NCI-H2196 (cell line): ENCODE results near the gene USP10.
A peak's percentile ranks its signal among the peaks of the same experiment; 100 is the strongest.

Experiments
- DNase-seq: peaks from one replicate; lab custom pipeline; 2025; ENCODE audit not compliant: unreplicated experiment; lab: John Stamatoyannopoulos, UW

The USP10 gene

GRCh38 chr16:84699147-84699711 lies 571 bp upstream of the USP10 start:
- DNase-seq = no peak

DNA sequence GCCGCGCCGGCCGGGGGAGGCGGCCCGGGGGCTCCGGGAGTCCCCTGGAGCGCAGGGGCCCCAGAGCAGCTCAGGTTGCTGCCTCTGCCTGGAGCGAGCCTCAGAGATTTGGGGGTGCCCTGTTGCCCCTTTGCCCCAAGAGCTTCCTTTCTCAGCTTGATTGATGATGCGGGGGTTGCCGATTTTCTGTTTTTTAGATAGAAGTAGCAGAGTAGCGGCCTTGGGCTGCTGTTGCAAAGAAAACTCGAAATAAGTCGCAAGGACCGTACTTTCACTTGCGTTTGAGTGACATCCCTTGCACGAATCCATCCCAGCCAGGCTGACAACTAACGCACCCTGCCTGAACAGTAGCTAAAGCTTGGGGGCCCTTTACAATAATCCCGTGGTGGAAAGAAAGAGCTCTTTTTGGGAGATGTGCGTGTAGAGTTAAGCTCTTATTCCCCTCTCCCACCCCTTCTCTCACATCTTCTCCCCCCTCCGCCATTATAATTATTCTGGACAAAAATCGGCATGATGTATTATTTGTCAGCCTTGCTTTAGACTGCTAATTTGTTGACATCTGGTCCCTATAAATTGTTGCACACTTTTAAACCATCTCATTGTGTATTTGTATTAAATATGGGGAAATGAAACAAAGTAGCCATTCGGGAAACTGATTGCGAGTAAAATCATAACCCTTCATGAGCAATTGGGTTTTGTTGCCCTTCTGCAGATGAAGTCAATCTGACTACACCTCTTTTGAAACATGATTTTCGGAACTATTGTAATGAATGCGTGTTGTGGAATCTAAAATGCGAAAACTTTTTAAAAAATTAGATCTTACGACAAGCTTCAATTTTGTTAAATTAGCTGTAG lies 873 bp downstream of the USP10 start:
- no peak for DNase-seq

- DNase-seq = no peak
Measured at GRCh38 chr16:84703681-84704080, 3.9 kb downstream of the USP10 start.

GRCh38 chr16:84704253-84704652 lies 4.5 kb downstream of the USP10 start:
- DNase-seq = no peak

DNA sequence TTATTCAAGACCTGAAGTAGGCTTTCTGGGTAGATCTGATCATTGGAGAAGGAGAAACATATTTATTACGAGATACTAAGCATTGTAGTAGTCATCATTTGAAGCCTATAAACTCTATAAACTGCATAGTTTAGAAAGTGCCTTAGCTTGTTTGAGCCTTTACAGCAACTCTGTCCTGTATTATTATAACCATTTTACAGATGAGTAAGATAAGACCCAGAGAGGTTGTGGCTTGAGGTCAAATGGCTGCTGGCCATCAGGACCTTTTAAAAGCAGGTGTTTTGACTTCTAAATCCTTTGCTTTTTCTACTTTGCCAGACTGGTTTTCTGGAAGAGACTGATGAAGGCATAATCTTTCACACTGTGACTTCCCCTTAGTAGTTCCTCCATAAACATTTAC lies 7.1 kb downstream of the USP10 start:
- DNase-seq = no peak

DNA sequence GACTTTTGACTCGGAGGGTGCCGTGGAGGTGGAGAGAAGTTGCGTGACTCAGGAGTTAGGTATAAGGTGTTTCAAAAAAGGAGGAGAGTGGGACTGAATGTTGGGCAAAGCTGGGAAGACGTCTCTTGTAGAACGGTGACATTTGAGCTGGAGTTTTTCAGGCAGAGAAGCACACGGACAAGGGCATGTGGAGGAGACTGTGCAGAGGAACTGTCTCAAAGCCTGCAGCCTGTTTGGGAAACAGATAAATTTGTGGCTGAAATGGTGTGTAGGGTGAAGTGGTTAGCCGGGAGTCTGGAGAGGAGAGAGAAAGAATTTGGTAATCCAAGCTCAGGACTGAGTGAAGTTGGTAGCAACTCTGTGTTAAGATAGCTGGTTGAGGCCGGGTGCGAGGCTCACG lies 9.8 kb downstream of the USP10 start:
- no peak for DNase-seq

- no peak for DNase-seq
Measured at GRCh38 chr16:84710686-84711085, 10.9 kb downstream of the USP10 start.

DNA sequence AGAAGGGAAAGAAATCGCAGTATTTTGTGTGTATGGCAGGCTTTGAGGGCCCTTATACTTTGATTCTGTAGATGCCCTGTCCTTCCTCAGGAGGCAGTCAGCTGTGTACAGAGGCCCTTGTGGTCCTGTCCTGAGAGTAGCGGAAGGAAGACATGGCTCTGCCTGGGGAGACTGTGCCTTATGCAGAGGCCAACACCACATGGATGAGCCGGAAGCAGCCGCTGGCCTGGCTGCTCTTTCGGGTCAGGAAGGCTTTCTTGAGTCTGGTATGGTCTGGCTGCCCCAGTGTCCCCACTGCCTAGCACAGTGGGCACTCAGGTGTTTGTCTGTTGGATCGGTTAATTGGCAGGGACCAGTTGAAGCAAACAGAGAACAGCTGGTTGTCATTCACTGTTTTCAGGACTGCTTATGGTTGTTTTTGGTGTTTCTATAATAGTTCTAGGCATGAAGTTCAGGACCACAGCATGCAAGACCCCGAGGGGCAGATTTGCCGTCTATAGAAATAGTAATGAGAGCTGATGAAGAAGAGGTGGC lies 12.4 kb downstream of the USP10 start:
- no peak for DNase-seq

DNA sequence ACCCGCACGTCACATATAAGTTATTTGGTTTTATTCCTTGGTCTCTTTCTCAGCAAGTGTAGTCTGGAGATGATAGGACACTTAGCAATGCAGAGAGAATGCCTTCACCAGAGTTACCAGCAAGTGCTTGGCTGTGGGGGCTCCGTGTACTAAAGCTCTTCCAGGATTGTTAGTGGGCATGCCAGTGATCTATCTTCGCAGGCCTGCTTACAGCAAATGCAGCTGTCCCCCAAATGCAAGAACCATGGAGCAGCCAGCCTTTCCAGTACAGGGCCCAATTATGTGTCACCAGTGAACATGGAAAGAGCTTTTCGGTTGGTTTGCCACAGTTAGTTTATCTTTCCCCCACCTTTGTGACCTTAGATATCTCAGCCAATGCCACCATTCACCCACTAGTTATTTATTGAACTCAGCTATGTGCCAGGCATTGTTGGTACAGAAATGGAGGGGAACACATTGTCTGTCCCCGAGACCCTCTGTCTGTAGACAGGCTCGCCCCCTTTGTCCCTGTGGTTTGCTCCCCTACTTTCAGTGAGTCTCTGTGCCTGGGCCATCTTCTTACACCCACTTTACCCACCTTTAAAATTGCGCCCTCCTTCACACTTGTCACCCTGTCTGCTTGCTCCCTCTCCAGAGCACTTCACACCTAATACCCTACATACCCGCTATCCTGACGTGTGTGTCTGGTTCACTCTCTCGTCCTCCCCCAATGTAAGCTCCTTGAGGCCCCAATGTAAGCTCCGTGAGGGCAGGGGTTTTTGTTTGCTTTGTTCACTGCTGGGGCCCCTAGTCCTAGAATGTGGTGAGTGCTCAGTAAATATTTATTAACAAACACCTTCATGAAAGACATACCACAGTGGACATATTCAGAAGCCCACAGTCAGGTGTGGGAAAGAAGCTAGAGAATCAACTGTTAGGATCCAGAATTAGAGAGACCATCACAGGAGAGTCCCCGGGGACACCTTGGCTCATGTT lies 13.3 kb downstream of the USP10 start:
- DNase-seq = no peak

DNA sequence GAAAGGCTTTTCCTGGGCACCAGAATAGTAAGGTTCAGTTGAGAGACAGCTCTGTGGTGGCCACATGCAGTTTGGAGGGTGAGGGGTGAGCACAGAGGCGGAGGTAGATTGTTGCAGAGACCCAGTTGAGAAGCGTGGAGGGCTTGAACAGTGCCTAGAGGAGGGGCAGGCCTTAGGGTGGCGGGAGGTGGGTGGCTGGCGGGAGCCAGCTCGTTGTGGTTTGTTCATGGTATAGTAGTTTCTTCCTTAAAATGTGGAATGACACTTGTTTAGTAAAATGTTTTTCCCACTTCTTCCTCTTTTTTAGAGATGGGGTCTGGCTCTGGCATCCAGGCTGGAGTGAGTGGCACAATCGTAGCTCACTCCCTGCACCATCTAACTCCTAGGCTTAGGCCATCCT lies 14.2 kb downstream of the USP10 start:
- DNase-seq = no peak

- DNase-seq = no peak
Measured at GRCh38 chr16:84715424-84715823, 15.6 kb downstream of the USP10 start.

GRCh38 chr16:84715854-84716253 lies 16.1 kb downstream of the USP10 start:
- no peak for DNase-seq

DNA sequence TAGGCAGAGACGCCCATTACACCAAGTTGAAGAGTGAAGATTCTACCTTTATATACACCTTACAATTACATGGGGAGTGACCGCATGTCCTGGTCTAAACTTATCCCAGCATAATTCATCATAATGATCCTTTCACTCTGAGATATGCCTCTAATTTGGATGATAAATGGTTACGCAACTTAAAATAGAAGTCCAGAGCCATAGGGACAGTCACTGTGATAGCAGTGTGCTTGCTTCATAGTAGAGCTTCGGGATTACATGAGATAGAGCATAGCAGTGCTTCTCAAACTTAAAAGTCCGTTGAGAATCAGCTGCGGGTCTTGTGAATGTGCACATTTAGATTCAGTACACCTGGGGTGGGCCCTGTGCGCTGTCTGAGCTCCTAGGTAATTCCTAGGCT lies 16.9 kb downstream of the USP10 start:
- no peak for DNase-seq

- no peak for DNase-seq
Measured at GRCh38 chr16:84717484-84717883, 17.7 kb downstream of the USP10 start.

GRCh38 chr16:84720177-84720579 lies 20.4 kb downstream of the USP10 start:
- DNase-seq = no peak

DNA sequence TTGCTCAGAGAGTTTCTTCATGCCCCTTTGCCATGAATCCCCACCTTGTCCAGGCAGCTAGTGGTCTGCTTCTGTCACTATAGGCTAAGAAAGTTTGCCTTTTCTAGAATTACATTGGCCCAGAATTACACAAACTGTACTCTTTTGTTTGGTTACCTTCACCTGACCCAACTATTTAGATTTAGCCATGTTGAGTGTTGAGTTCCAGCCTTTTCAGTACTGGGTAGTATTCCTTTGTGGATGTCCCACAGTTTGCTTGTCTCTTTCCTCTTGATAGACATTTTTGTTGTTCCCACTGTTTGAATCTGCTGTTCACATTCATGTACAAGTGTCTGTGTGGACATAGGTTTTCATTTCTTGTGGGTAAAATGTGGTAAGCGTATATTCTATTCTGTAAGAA lies 22.3 kb downstream of the USP10 start:
- no peak for DNase-seq

DNA sequence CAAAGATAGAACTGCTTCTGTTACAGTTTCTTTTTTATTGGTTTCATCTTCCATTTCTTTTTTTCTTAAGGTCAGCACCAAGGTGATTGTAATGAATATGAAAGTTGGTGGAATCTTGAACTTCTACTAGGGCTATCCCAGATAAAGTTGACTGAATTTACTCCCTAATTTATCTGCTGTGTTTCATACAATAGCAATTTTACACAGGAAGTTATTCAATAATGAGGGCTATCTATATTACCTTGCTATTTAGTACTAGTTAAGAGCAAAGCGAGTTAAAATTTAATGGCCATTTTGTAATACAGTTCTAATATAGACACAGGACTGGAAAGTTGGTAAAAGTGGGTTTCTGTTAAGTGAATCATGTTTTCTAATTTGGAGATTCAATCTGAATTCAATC lies 24.1 kb downstream of the USP10 start:
- no peak for DNase-seq

GRCh38 chr16:84724606-84725309 lies 25.0 kb downstream of the USP10 start:
- no peak for DNase-seq

- no peak for DNase-seq
Measured at GRCh38 chr16:84725481-84726078, 25.8 kb downstream of the USP10 start.

DNA sequence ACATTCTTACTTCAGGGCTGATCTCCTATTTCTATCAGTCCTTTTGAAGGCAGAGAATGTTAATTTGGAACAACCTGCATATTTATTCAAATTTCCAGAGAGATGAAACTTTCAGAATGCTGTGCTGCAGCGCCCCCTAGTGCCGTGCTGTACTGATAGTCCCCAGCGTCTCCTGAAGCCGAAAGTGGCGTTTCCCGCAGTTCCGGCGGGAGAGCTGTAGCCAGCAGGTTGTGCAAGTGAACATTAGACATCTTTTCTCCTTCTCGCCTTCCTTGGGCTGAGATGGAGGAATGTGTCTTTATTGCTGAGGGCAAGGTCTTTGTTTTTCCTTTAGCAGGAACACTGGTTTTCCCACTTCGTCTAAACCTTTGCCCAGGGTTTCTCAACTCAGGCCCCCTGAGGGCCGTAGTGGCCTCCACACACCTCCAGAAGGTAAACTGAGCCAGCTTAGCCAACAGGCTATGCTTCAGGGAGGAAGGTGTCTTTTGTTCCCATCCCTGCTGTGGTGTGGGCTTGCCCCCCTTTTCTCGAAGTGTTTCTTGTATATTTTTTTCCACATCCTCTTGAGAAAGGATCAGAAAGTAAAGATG lies 26.4 kb downstream of the USP10 start:
- DNase-seq = peak; percentile 74
